Neural cell (in vitro differentiated cells): ENCODE results near the gene SART3. TPM values are rescaled to one million over a fixed set of nuclear protein-coding genes. Genes with fewer than 3 reads are reported as not detected.

Experiments used
- H2AFZ ChIP-seq: fragments of 200-600, 300-800 bp; sonication (generic), shearing (Covaris generic); 2 replicates; pipeline ENCODE4 v1.6.0; 2014; ENCODE audit warnings: low read depth, mild to moderate bottlenecking, antibody characterized with exemption, low read length, moderate library complexity
- H3F3A ChIP-seq: fragments of 200-600 bp; shearing (Covaris generic); 2 replicates; pipeline ENCODE4 v1.6.1; 2016; ENCODE audit warnings: mild to moderate bottlenecking, moderate library complexity, mixed read lengths, antibody characterized with exemption, low read length; ENCODE audit not compliant: insufficient read depth, poor library complexity, severe bottlenecking
- H3K27ac ChIP-seq: fragments of 200-600, 300-800 bp; sonication (generic), shearing (Covaris generic); 2 replicates; pipeline ENCODE4 v1.5.1; 2014; ENCODE audit warnings: mild to moderate bottlenecking, low read length, moderate library complexity
- H3K27me3 ChIP-seq: fragments of 300-800, 200-600 bp; sonication (generic), shearing (Covaris generic); 2 replicates; pipeline ENCODE4 v1.6.0; 2014; ENCODE audit warnings: mild to moderate bottlenecking, low read depth, low read length, moderate library complexity; ENCODE audit not compliant: insufficient read depth
- H3K36me3 ChIP-seq: fragments of 300-800, 200-600 bp; sonication (generic), shearing (Covaris generic); 2 replicates; pipeline ENCODE4 v1.5.1; 2014; ENCODE audit warnings: mild to moderate bottlenecking, antibody characterized with exemption, low read length, moderate library complexity; ENCODE audit not compliant: insufficient read depth
- H3K4me2 ChIP-seq: fragments of 300-800, 200-600 bp; sonication (generic), shearing (Covaris generic); 2 replicates; pipeline ENCODE4 v1.6.0; 2014; ENCODE audit warnings: mild to moderate bottlenecking, low read length
- H3K4me3 ChIP-seq: fragments of 300-800, 200-600 bp; sonication (generic), shearing (Covaris generic); 2 replicates; pipeline ENCODE4 v1.5.1; 2014; ENCODE audit warnings: mild to moderate bottlenecking, low read length, moderate library complexity
- H3K79me2 ChIP-seq: fragments of 200-600 bp; shearing (Covaris generic); replicated peaks from 2 replicates; pipeline ENCODE4 v1.6.0; 2014; ENCODE audit warnings: mild to moderate bottlenecking, low read length, moderate library complexity; ENCODE audit not compliant: insufficient read depth
- H3K9ac ChIP-seq: fragments of 300-800, 200-600 bp; sonication (generic), shearing (Covaris generic); 2 replicates; pipeline ENCODE4 v1.6.1; 2016; ENCODE audit warnings: mild to moderate bottlenecking, low read length, mixed read lengths
- H3K9me2 ChIP-seq: fragments of 200-600 bp; shearing (Covaris generic); 2 replicates; pipeline ENCODE4 v1.6.1; 2016; ENCODE audit warnings: mild to moderate bottlenecking, low read length, mixed read lengths; ENCODE audit not compliant: insufficient read depth
- H3K9me3 ChIP-seq: fragments of 200-600, 300-800 bp; sonication (generic), shearing (Covaris generic); 2 replicates; pipeline ENCODE4 v1.6.1; 2016; ENCODE audit warnings: mild to moderate bottlenecking, mixed run types, low read length, moderate library complexity, mixed read lengths
- H4K20me1 ChIP-seq: fragments of 200-600 bp; shearing (Covaris generic); 2 replicates; pipeline ENCODE4 v1.6.1; 2016; ENCODE audit warnings: mild to moderate bottlenecking, mixed run types; ENCODE audit not compliant: insufficient read depth
- CTCF ChIP-seq: fragments of 450-650 bp; IDR thresholded peaks from 2 replicates; pipeline ENCODE4 v1.5.1; 2014; ENCODE audit warnings: antibody characterized with exemption, mild to moderate bottlenecking, moderate library complexity; ENCODE audit not compliant: poor library complexity, severe bottlenecking
- EP300 ChIP-seq: fragments of 450-650 bp; conservative IDR thresholded peaks from 2 replicates; pipeline ENCODE4 v1.6.1; 2014; ENCODE audit warnings: antibody characterized with exemption, mild to moderate bottlenecking, moderate library complexity; ENCODE audit not compliant: poor library complexity, severe bottlenecking
- EZH2 ChIP-seq: fragments of 200-600, 300-800 bp; shearing (Covaris generic), sonication (generic); IDR thresholded peaks from 2 replicates; pipeline ENCODE4 v1.6.1; 2014; ENCODE audit warnings: antibody characterized with exemption, low read length, borderline replicate concordance, mild to moderate bottlenecking; ENCODE audit not compliant: insufficient read depth, poor library complexity, severe bottlenecking
- MXI1 ChIP-seq: fragments of 450-650 bp; conservative IDR thresholded peaks from 2 replicates; pipeline ENCODE4 v1.6.1; 2014; ENCODE audit warnings: antibody characterized with exemption, mild to moderate bottlenecking; ENCODE audit not compliant: poor library complexity, severe bottlenecking
- POLR2AphosphoS5 ChIP-seq: IDR thresholded peaks from 2 replicates; pipeline ENCODE4 v1.6.1; 2012
- RAD21 ChIP-seq: fragments of 450-650 bp; conservative IDR thresholded peaks from 2 replicates; pipeline ENCODE4 v1.6.1; 2014; ENCODE audit warnings: antibody characterized with exemption, mild to moderate bottlenecking, moderate library complexity
- REST ChIP-seq: IDR thresholded peaks from 2 replicates; pipeline ENCODE4 v1.6.1; 2012; ENCODE audit warnings: borderline replicate concordance
- SMC3 ChIP-seq: fragments of 450-650 bp; conservative IDR thresholded peaks from 2 replicates; pipeline ENCODE4 v1.6.1; 2014; ENCODE audit warnings: antibody characterized with exemption, mild to moderate bottlenecking, moderate library complexity; ENCODE audit not compliant: poor library complexity
- TAF1 ChIP-seq: IDR thresholded peaks from 2 replicates; pipeline ENCODE4 v1.6.1; 2012; ENCODE audit warnings: low read depth
- polyA plus RNA-seq: library from polyadenylated mRNA; depleted of rRNA; stranded (reverse); fragments of >200 nt; gene quantifications from 2 replicates; pipeline ENCODE4 v1.2.3, GENCODE V29; 2014

SART3 gene
- polyA plus RNA-seq, 1 donor from 2014 or later: 71.0 TPM

GRCh38 chr12:108597559-108598471, 36.8 kb upstream of the SART3 start, which contains the start of gene TMEM119:
Gene TMEM119, minus strand, starts transcription at chr12:108598084. Its CDS starts 5,701 bp downstream, at chr12:108592383.
- Histone ChIP-seq H3K79me2 (no peaks in the 10 kb centered on the region), H3K9me3 (no peaks in the 10 kb centered on the region), H3K9ac (no peak within 1 kb of the TSS), H3K27ac (no peak within 1 kb of the TSS), H3K4me2 (no peak within 1 kb of the TSS), H3K36me3 (no peaks in the 10 kb centered on the region), H2AFZ (no peak within 1 kb of the TSS), H3K27me3 (no peaks in the 10 kb centered on the region), H3F3A (no peaks in the 10 kb centered on the region), H3K9me2 (no peaks in the 10 kb centered on the region), H4K20me1 (no peaks in the 10 kb centered on the region), H3K4me3 (no peak within 1 kb of the TSS)
- TF ChIP-seq TAF1 (no peak), CTCF (no peak), RAD21 (no peak), SMC3 (no peak), POLR2AphosphoS5 (no peak), REST (no peak), EP300 (no peak), EZH2 (no peak), MXI1 (no peak)

- Histone ChIP-seq H3F3A (no peaks in the 10 kb centered on the region), H3K79me2 (no peaks in the 10 kb centered on the region), H3K9me2 (no peaks in the 10 kb centered on the region), H3K4me2 (no peak overlapping the region), H3K4me3 (no peak overlapping the region), H4K20me1 (no peaks in the 10 kb centered on the region), H3K36me3 (no peaks in the 10 kb centered on the region), H3K9me3 (no peaks in the 10 kb centered on the region), H3K27ac (no peak overlapping the region), H2AFZ (no peak overlapping the region), H3K9ac (no peak overlapping the region), H3K27me3 (no peaks in the 10 kb centered on the region)
- TF ChIP-seq POLR2AphosphoS5: no peak
- no peak for TF ChIP-seq REST
- no peak for TF ChIP-seq SMC3
- TF ChIP-seq TAF1: no peak
- TF ChIP-seq RAD21: no peak
- TF ChIP-seq EZH2: no peak
- no peak for TF ChIP-seq EP300
- no peak for TF ChIP-seq MXI1
- no peak for TF ChIP-seq CTCF
Measured at GRCh38 chr12:108596854-108597558, 36.0 kb upstream of the SART3 start.
